ENCODE results near the gene ZBTB9.

ZBTB9 gene

GRCh38 chr6:33410050-33410710, 44.2 kb upstream of the ZBTB9 start (continued):
- TF ChIP-seq ZNF580 (tag by site-specific recombination; IDR thresholded peaks at IDR 0.05) (no peak), ZBTB10 (tag by site-specific recombination; IDR thresholded peaks at IDR 0.05) (peak; percentile 93), ZNF776 (tag by site-specific recombination; IDR thresholded peaks at IDR 0.05; ENCODE audit: borderline replicate concordance) (no peak), ZNF707 (tag by site-specific recombination; IDR thresholded peaks at IDR 0.05) (no peak), GFI1B (tag by site-specific recombination; IDR thresholded peaks at IDR 0.05) (no peak), ZNF785 (tag by site-specific recombination; IDR thresholded peaks at IDR 0.05) (no peak), ZNF658 (tag by site-specific recombination; IDR thresholded peaks at IDR 0.05) (no peak), ZNF202 (tag by site-specific recombination; IDR thresholded peaks at IDR 0.05; ENCODE audit: borderline replicate concordance) (no peak), ZNF48 (tag by site-specific recombination; IDR thresholded peaks at IDR 0.05) (no peak)

DNA sequence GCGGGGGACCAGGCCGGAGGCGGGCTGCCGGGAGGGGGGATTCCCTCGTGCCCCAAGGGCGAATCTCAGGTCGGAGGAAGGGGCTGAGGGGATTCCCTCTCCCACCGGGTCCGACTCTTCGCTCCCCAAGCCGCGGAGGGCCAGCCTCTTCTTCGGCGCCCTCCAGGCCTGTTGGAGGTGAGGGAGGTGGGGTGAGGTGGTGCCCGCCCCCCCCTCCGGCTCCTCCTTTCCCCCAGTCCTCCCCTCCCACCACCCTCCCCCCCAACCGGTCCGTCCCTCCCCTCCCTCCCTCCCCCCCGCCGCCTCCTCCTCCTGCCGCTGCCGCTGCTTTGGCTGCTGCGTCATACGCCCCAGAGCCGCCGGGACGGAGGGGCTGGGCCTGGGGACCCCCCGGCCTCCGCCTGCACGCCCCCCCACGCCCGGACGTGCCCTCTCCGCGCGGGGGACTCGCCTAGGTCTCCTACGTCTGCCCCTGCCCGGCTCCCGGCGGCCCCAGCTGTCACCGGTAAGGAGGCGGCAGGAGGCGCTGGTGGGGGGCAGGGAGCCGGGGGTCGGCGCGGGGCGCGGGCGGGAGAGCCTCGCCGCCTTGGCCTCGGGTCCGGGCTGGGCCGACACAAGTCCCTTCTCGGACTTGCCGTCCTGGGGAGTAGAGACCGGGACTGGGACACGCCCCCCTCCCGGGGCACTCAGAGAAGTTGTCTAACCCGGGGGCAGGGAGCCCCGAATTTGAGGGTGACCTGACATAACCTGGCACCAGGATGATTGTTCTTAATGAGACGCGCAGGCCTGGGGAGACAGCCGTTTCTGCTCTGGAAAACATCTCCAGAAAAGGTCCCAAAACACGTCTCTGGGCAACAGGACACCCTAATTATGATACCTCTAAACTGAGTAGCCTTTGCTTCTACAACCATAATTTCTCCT, 43.4 kb upstream of the ZBTB9 start, which contains the start of gene PHF1:
PHF1 (plus strand) TSS at position 304 of the 921 bp plus-strand sequence. CDS start 1,250 bp downstream, outside the sequence.
- H3K36me3 ChIP-seq (ENCODE audit: control insufficient read depth in 2 of 2, insufficient read depth in 1 of 2, low read length in 2 of 2): peaks cover 17 to 61% of the 10 kb centered on the region in 2 experiments
- ChIA-PET CTCF (interaction anchor here (0.7 to 1.7 kb wide), 4 partner anchors 12 to 16 kb away, joined by 3 to 6 read pairs (median 4); no protein-coding TSS in a partner anchor), POLR2A (interaction anchor here (0.6 to 3.3 kb wide), 16 partner anchors 7 to 439 kb away, joined by 3 to 22 read pairs (median 5); partner anchors contain the start of genes B3GALT4, CUTA, RGL2 and RPS18)
- peak within 1 kb of the TSS; percentile 74 for H3K4me3 ChIP-seq (ENCODE audit: low read depth, low read length)
- H3K4me1 ChIP-seq (ENCODE audit: control insufficient read depth, insufficient read depth, low read length): peaks cover 4% of the 10 kb centered on the region; the same call in 1 of the 2 replicates
- no peaks in the 10 kb centered on the region for H3K9me3 ChIP-seq (ENCODE audit: control insufficient read depth, insufficient read depth, low read depth, low read length)
- H3K27ac ChIP-seq (ENCODE audit: extremely low read depth, low read depth, low read length): peak within 1 kb of the TSS; percentile 50
- TF ChIP-seq ZNF280D (tag by site-specific recombination; IDR thresholded peaks at IDR 0.05): no peak
- TF ChIP-seq ZNF302 (tag by site-specific recombination; IDR thresholded peaks at IDR 0.05; ENCODE audit: low read depth): no peak
- no peak for TF ChIP-seq IKZF3 (tag by site-specific recombination; IDR thresholded peaks at IDR 0.05)
- no peak; the same call in 1 of the 2 replicates for TF ChIP-seq SP3 (tag by site-specific recombination; IDR thresholded peaks at IDR 0.05)
- no peak for TF ChIP-seq ZNF404 (tag by site-specific recombination; IDR thresholded peaks at IDR 0.05)
- TF ChIP-seq ZNF510 (tag by site-specific recombination; IDR thresholded peaks at IDR 0.05; ENCODE audit: insufficient replicate concordance): no peak
- peak; percentile 38; the same call in 1 of the 2 replicates for TF ChIP-seq ZIC2 (tag by site-specific recombination; IDR thresholded peaks at IDR 0.05)
- no peak for TF ChIP-seq ZNF155 (tag by site-specific recombination; IDR thresholded peaks at IDR 0.05)
- TF ChIP-seq ZNF138 (tag by site-specific recombination; IDR thresholded peaks at IDR 0.05; ENCODE audit: borderline replicate concordance): no peak
- no peak for TF ChIP-seq ZNF658 (tag by site-specific recombination; IDR thresholded peaks at IDR 0.05)
- TF ChIP-seq, protein P1, sequence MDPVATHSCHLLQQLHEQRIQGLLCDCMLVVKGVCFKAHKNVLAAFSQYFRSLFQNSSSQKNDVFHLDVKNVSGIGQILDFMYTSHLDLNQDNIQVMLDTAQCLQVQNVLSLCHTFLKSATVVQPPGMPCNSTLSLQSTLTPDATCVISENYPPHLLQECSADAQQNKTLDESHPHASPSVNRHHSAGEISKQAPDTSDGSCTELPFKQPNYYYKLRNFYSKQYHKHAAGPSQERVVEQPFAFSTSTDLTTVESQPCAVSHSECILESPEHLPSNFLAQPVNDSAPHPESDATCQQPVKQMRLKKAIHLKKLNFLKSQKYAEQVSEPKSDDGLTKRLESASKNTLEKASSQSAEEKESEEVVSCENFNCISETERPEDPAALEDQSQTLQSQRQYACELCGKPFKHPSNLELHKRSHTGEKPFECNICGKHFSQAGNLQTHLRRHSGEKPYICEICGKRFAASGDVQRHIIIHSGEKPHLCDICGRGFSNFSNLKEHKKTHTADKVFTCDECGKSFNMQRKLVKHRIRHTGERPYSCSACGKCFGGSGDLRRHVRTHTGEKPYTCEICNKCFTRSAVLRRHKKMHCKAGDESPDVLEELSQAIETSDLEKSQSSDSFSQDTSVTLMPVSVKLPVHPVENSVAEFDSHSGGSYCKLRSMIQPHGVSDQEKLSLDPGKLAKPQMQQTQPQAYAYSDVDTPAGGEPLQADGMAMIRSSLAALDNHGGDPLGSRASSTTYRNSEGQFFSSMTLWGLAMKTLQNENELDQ (tag by site-specific recombination; IDR thresholded peaks at IDR 0.05; ENCODE audit: low read depth): no peak
- no peak for TF ChIP-seq ZNF785 (tag by site-specific recombination; IDR thresholded peaks at IDR 0.05)
- no peak for TF ChIP-seq ZNF423 (tag by site-specific recombination; IDR thresholded peaks at IDR 0.05)
- no peak for TF ChIP-seq ZNF112 (tag by site-specific recombination; IDR thresholded peaks at IDR 0.05)
- peak; percentile 90 for TF ChIP-seq GLIS1 (tag by site-specific recombination; IDR thresholded peaks at IDR 0.05)
- TF ChIP-seq SP2 (tag by site-specific recombination; IDR thresholded peaks at IDR 0.05): no peak
- TF ChIP-seq YY2 (tag by site-specific recombination; IDR thresholded peaks at IDR 0.05): no peak
- no peak for TF ChIP-seq ZNF362 (tag by site-specific recombination; IDR thresholded peaks at IDR 0.05)
